A549 (cell line): ENCODE measurements around the gene RXRA. TPM values are rescaled to one million over a fixed set of nuclear protein-coding genes. Genes with fewer than 3 reads are reported as not detected.

Experiments
- ATAC-seq, 2 experiments: fragments of 200-7000 bp in 1 of 2; fragments of >200 bp in 1 of 2; cut with Nextera tagmentation in 1 of 2; cut with Tn5 transposase in 1 of 2; 3 replicates each; pipeline versions ENCODE4 v1.8.0 to v1.9.1; 2018 to 2020; ENCODE audit warnings: mild to moderate bottlenecking in 1 of 2, moderate library complexity in 1 of 2
- CTCF ChIA-PET: fragments of 300-600 bp; sonication (Branson Sonifier 250); formaldehyde crosslinking; extraction: SDS; loops from one replicate; lab custom pipeline; 2021; ENCODE audit warnings: antibody characterized with exemption, inconsistent platforms; lab: Yijun Ruan, JAX
- POLR2A ChIA-PET: fragments of 350-600 bp; formaldehyde crosslinking; extraction: SDS; loops from one replicate; lab custom pipeline; 2021; ENCODE audit warnings: antibody characterized with exemption, inconsistent platforms; lab: Yijun Ruan, JAX
- DNase-seq, 2 experiments: peaks; one replicate each; pipeline versions ENCODE4 v3.0.0 to v3.0.0-alpha.2; 2011 to 2016; ENCODE audit warnings: low read depth in 1 of 2, low spot score in 1 of 2
- FAIRE-seq: peaks from 2 replicates; lab custom pipeline; 2011; peaks lifted over from hg19 to GRCh38; lab: Jason Lieb, UNC
- H3K27ac ChIP-seq, 2 experiments: fragments of >200 bp; sonication (Bioruptor Twin); formaldehyde crosslinking; 3 replicates each; pipeline ENCODE4 v1.5.1; 2016 to 2017
- H3K4me1 ChIP-seq: fragments of >200 bp; sonication (Bioruptor Twin); formaldehyde crosslinking; 3 replicates; pipeline ENCODE4 v1.6.1; 2016
- H3K4me2 ChIP-seq: fragments of >200 bp; sonication (Bioruptor Twin); formaldehyde crosslinking; 3 replicates; pipeline ENCODE4 v1.6.1; 2016
- H3K4me3 ChIP-seq: fragments of >200 bp; sonication (Bioruptor Twin); formaldehyde crosslinking; 3 replicates; pipeline ENCODE4 v1.5.1; 2016
- H3K9me3 ChIP-seq: fragments of >200 bp; sonication (Bioruptor Twin); formaldehyde crosslinking; 3 replicates; pipeline ENCODE4 v1.6.1; 2016
- ATOH8 ChIP-seq: fragments of 250-450 bp; sonication (Bioruptor Pico); IDR thresholded peaks from 2 replicates; pipeline ENCODE4 v1.5.0; 2020; ENCODE audit warnings: low read depth, mild to moderate bottlenecking, moderate library complexity
- CHD4 ChIP-seq: fragments of 200-600 bp; sonication (generic); IDR thresholded peaks from 2 replicates; pipeline ENCODE4 v1.6.1; 2016; ENCODE audit warnings: antibody characterized with exemption, mild to moderate bottlenecking, borderline replicate concordance
- E2F6 ChIP-seq: IDR thresholded peaks from 2 replicates; pipeline ENCODE4 v1.6.1; 2012; ENCODE audit warnings: low read depth, borderline replicate concordance
- EHMT2 ChIP-seq: fragments of 200-600 bp; sonication (generic); IDR thresholded peaks from 2 replicates; pipeline ENCODE4 v1.6.1; 2016; ENCODE audit warnings: antibody characterized with exemption, low read depth, mild to moderate bottlenecking, moderate library complexity
- EP300 ChIP-seq, 2 experiments: fragments of >200 bp; sonication (Bioruptor Twin); formaldehyde crosslinking; IDR thresholded peaks; 2 replicates in 1 of 2; 3 replicates in 1 of 2; pipeline ENCODE4 v1.6.1; 2016 to 2017
- ESRRA ChIP-seq: fragments of 150-350 bp; IDR thresholded peaks from 2 replicates; pipeline ENCODE4 v1.6.1; 2014; ENCODE audit warnings: mild to moderate bottlenecking, low read length, borderline replicate concordance
- FOXS1 ChIP-seq: fragments of 250-450 bp; sonication (Bioruptor Pico); IDR thresholded peaks from 2 replicates; pipeline ENCODE4 v1.5.0; 2020; ENCODE audit warnings: mild to moderate bottlenecking, moderate library complexity
- HDAC2 ChIP-seq: fragments of 200-600 bp; sonication (generic); IDR thresholded peaks from 2 replicates; pipeline ENCODE4 v1.6.1; 2016
- HMGXB4 ChIP-seq: fragments of 250-450 bp; sonication (Bioruptor Pico); IDR thresholded peaks from 2 replicates; pipeline ENCODE4 v1.5.0; 2021; ENCODE audit warnings: mild to moderate bottlenecking, moderate library complexity, borderline replicate concordance
- HOXA7 ChIP-seq: fragments of 250-450 bp; sonication (Bioruptor Pico); IDR thresholded peaks from 2 replicates; pipeline ENCODE4 v1.5.0; 2020; ENCODE audit warnings: mild to moderate bottlenecking, moderate library complexity
- HOXB13 ChIP-seq: fragments of 250-450 bp; sonication (Bioruptor Pico); IDR thresholded peaks from 2 replicates; pipeline ENCODE4 v1.5.0; 2020; ENCODE audit warnings: low read depth, mild to moderate bottlenecking, moderate library complexity
- KDM1A ChIP-seq: fragments of 200-600 bp; sonication (generic); IDR thresholded peaks from 2 replicates; pipeline ENCODE4 v1.6.1; 2016; ENCODE audit warnings: low read depth, mild to moderate bottlenecking
- KDM5A ChIP-seq: fragments of 200-600 bp; sonication (generic); IDR thresholded peaks from 2 replicates; pipeline ENCODE4 v1.6.1; 2016; ENCODE audit warnings: antibody characterized with exemption, mild to moderate bottlenecking
- MAFK ChIP-seq: fragments of 450-650 bp; IDR thresholded peaks from 2 replicates; pipeline ENCODE4 v1.6.1; 2014; ENCODE audit not compliant: partially characterized antibody
- MYC ChIP-seq: IDR thresholded peaks from 2 replicates; pipeline ENCODE4 v1.6.1; 2012; ENCODE audit warnings: mild to moderate bottlenecking, inconsistent platforms, low read length, improper control_type of control experiment, borderline replicate concordance
- NFE2L2 ChIP-seq: fragments of 150-350 bp; conservative IDR thresholded peaks from 2 replicates; pipeline ENCODE4 v1.6.1; 2014; ENCODE audit warnings: low read length
- PBX3 ChIP-seq: IDR thresholded peaks from 2 replicates; pipeline ENCODE4 v1.6.1; 2012
- RFX5 ChIP-seq: fragments of 450-650 bp; IDR thresholded peaks from 2 replicates; pipeline ENCODE4 v1.7.1; 2014; ENCODE audit warnings: antibody characterized with exemption, mild to moderate bottlenecking, moderate library complexity
- RNF2 ChIP-seq: fragments of 200-600 bp; sonication (generic); IDR thresholded peaks from 2 replicates; pipeline ENCODE4 v1.6.1; 2016; ENCODE audit warnings: low read depth, mild to moderate bottlenecking, antibody characterized with exemption, moderate library complexity, borderline replicate concordance
- SMC3 ChIP-seq: fragments of >200 bp; sonication (Bioruptor Twin); formaldehyde crosslinking; IDR thresholded peaks from 3 replicates; pipeline ENCODE4 v1.6.1; 2018; ENCODE audit warnings: inconsistent platforms
- ZC3H11A ChIP-seq: fragments of 450-650 bp; IDR thresholded peaks from 2 replicates; pipeline ENCODE4 v1.6.1; 2014; ENCODE audit warnings: antibody characterized with exemption, mild to moderate bottlenecking
- ZFP36 ChIP-seq: fragments of 450-650 bp; IDR thresholded peaks from 2 replicates; pipeline ENCODE4 v1.6.1; 2014; ENCODE audit warnings: borderline replicate concordance; ENCODE audit not compliant: partially characterized antibody
- WGBS: methylation state at CpG from one replicate; pipeline ENCODE4 v1.1.6; 2017; ENCODE audit errors: missing lambda C conversion rate; 5-methylcytosine and 5-hydroxymethylcytosine counted together
- polyA plus RNA-seq, 4 experiments: library from polyadenylated mRNA; depleted of rRNA in 3 of 4; stranded (reverse); fragments of >200 nt; fragmentation: RNase III in 1 of 4; extraction: RNeasy Plus Mini Kit Qiagen cat#74134 plus additional on column Dnase treatment in 1 of 4; gene quantifications; 2 replicates in 3 of 4; 3 replicates in 1 of 4; pipeline ENCODE4 v1.2.3, GENCODE V29; 2011 to 2017

RXRA gene
- polyA plus RNA-seq, 2 of the 4 experiments (the other 2 are of a cell fraction), result 6.6 to 23.9 TPM

GRCh38 chr9:134357631-134358025, 31.4 kb downstream of the RXRA start:
- 88% methylated on average over 9 of the region's 9 CpGs for WGBS
- peaks cover 17% of the 10 kb centered on the region for H3K4me1 ChIP-seq
- ATAC-seq (no peak), DNase-seq (no peak), FAIRE-seq (no peak)
- no peaks in the 10 kb centered on the region for H3K9me3 ChIP-seq
- POLR2A ChIA-PET, result no interaction called here
- no peak overlapping the region for H3K4me2 ChIP-seq
- no peak for TF ChIP-seq KDM1A
- no peak for TF ChIP-seq EP300 (IDR thresholded peaks at IDR 0.05)
- TF ChIP-seq FOXS1, result no peak
- TF ChIP-seq CHD4, result no peak
- TF ChIP-seq ESRRA, result no peak
- no peak for TF ChIP-seq E2F6
- TF ChIP-seq ATOH8 (CRISPR knock-in tag), result no peak
- no peak for TF ChIP-seq RFX5
- no peak for TF ChIP-seq HOXB13 (CRISPR knock-in tag)
- TF ChIP-seq RNF2, result no peak
- no peak for TF ChIP-seq HOXA7 (CRISPR knock-in tag)
- no peak for TF ChIP-seq ZFP36
- no peak for TF ChIP-seq HMGXB4
- no peak overlapping the region for H3K4me3 ChIP-seq
- CTCF ChIA-PET, result interaction anchor here (1.5 kb wide), 1 partner anchor 9 kb away, joined by 4 read pairs; no protein-coding TSS in a partner anchor
- H3K27ac ChIP-seq, result peak overlapping the region in 1 of 2 experiments; percentile 78; a peak in 2 of 6 replicates

- peaks cover 17% of the 10 kb centered on the region for H3K4me1 ChIP-seq
- ATAC-seq, result peak; percentile 16 to 22; a peak in 5 of 6 replicates
- no peak overlapping the region for H3K4me2 ChIP-seq
Measured at GRCh38 chr9:134358026-134358661, 31.9 kb downstream of the RXRA start.

GRCh38 chr9:134358662-134359319, 32.5 kb downstream of the RXRA start:
- no peaks in the 10 kb centered on the region for H3K9me3 ChIP-seq
- ATAC-seq (peak in 1 of 2 experiments; percentile 30; a peak in 2 of 6 replicates), FAIRE-seq (no peak), DNase-seq (no peak)
- 83% methylated on average over 9 of the region's 17 CpGs for WGBS
- no peak overlapping the region for H3K4me3 ChIP-seq
- H3K27ac ChIP-seq, result peak overlapping the region in 1 of 2 experiments; percentile 78; a peak in 3 of 6 replicates
- TF ChIP-seq NFE2L2, result no peak
- TF ChIP-seq SMC3, result no peak
- TF ChIP-seq ZC3H11A, result no peak
- TF ChIP-seq MYC, result no peak
- no peak for TF ChIP-seq PBX3
- TF ChIP-seq EHMT2, result no peak
- no peak for TF ChIP-seq KDM5A
- TF ChIP-seq MAFK, result no peak
- TF ChIP-seq RFX5, result no peak
- POLR2A ChIA-PET, result no interaction called here
- no peak overlapping the region for H3K4me2 ChIP-seq
- CTCF ChIA-PET, result interaction anchor here (0.9 to 1.5 kb wide), 2 partner anchors 9 to 84 kb away, joined by 3 to 9 read pairs; no protein-coding TSS in a partner anchor
- peaks cover 17% of the 10 kb centered on the region for H3K4me1 ChIP-seq

More at GRCh38 chr9:134358026-134358661, 31.9 kb downstream of the RXRA start:
- CTCF ChIA-PET, result interaction anchor here (1.5 kb wide), 1 partner anchor 85 kb away, joined by 9 read pairs; no protein-coding TSS in a partner anchor
- FAIRE-seq (no peak), DNase-seq (no peak)
- POLR2A ChIA-PET, result no interaction called here
- H3K4me3 ChIP-seq, result no peak overlapping the region
- H3K27ac ChIP-seq, result peak overlapping the region in 1 of 2 experiments; percentile 78; a peak in 3 of 6 replicates
- no peaks in the 10 kb centered on the region for H3K9me3 ChIP-seq
- TF ChIP-seq HDAC2 (no peak), ZFP36 (peak; percentile 43)
- 84% methylated on average over 16 of the region's 16 CpGs for WGBS
